Osteocyte (in vitro differentiated cells): ENCODE measurements around the gene SLC25A17. TPM values are rescaled to one million over a fixed set of nuclear protein-coding genes. Genes with fewer than 3 reads are reported as not detected.
"Not testable (repeated sequence)": the region's sequence is repeated elsewhere in the genome, so short reads cannot be mapped to it uniquely, and the experiment has no call there.

Experiments
- DNase-seq: peaks from one replicate; pipeline ENCODE4 v3.0.0; 2021; ENCODE audit warnings: mixed read lengths; ENCODE audit not compliant: unreplicated experiment; ENCODE audit errors: extremely low spot score
- H3K27ac Mint-ChIP-seq: one replicate; pipeline ENCODE4 v1.8.0; 2021; ENCODE audit warnings: mild to moderate bottlenecking, mixed read lengths; ENCODE audit not compliant: unreplicated experiment
- H3K27me3 Mint-ChIP-seq: one replicate; pipeline ENCODE4 v1.8.0; 2021; ENCODE audit warnings: mixed read lengths; ENCODE audit not compliant: unreplicated experiment
- H3K36me3 Mint-ChIP-seq: one replicate; pipeline ENCODE4 v1.8.0; 2021; ENCODE audit warnings: mixed read lengths; ENCODE audit not compliant: unreplicated experiment
- H3K4me1 Mint-ChIP-seq: one replicate; pipeline ENCODE4 v1.8.0; 2021; ENCODE audit warnings: mixed read lengths; ENCODE audit not compliant: unreplicated experiment
- H3K4me3 Mint-ChIP-seq: one replicate; pipeline ENCODE4 v1.8.0; 2021; ENCODE audit warnings: mild to moderate bottlenecking, moderate library complexity, mixed read lengths; ENCODE audit not compliant: unreplicated experiment
- H3K9me3 Mint-ChIP-seq: one replicate; pipeline ENCODE4 v1.8.0; 2021; ENCODE audit warnings: mixed read lengths; ENCODE audit not compliant: unreplicated experiment
- CTCF ChIP-seq: fragments of 200-600 bp; sonication (generic); IDR thresholded peaks from 2 replicates; pipeline ENCODE4 v1.5.0; 2021; ENCODE audit warnings: antibody characterized with exemption, mild to moderate bottlenecking, moderate library complexity
- microRNA-seq: library from miRNA; unstranded; fragments of <30 nt; microRNA quantifications from one replicate; pipeline ENCODE4 v1.1.0, GENCODE V29; 2020; ENCODE audit not compliant: unreplicated experiment
- total RNA-seq: library from RNA; stranded (reverse); gene quantifications from 2 replicates; pipeline ENCODE4 v1.2.1, GENCODE V29; 2021

Gene SLC25A17
- total RNA-seq, 1 donor from 2014 or later, result 17.1 TPM

- no peak overlapping the region for H3K27ac Mint-ChIP-seq
- H3K4me3 Mint-ChIP-seq, result no peak overlapping the region
- no peak for TF ChIP-seq CTCF
- no peak for DNase-seq
- H3K27me3 Mint-ChIP-seq, result no peaks in the 10 kb centered on the region
- no peaks in the 10 kb centered on the region for H3K36me3 Mint-ChIP-seq
- H3K9me3 Mint-ChIP-seq, result no peaks in the 10 kb centered on the region
- peaks cover 12% of the 10 kb centered on the region for H3K4me1 Mint-ChIP-seq
Observed at GRCh38 chr22:40720538-40721256, 98.4 kb downstream of the SLC25A17 start.

DNA sequence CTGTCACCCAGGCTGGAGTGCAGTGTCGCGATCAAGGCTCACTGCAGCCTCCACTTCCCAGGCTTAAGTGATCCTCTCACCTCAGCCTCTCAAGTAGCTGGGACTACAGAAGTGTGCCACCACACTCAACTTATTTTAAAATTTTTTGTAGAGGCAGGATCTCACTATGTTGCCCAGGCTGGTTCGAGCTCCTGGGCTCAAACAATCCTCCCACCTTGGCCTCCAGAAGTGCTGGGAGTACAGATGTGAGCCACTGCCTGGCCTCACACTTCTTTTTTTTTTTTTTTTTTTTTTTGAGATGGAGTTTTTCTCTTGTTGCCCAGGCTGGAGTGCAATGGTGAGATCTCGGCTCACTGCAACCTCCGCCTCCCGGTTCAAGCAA, 99.0 kb downstream of the SLC25A17 start:
- H3K27me3 Mint-ChIP-seq, H3K9me3 Mint-ChIP-seq, H3K4me3 Mint-ChIP-seq, DNase-seq, H3K27ac Mint-ChIP-seq, H3K36me3 Mint-ChIP-seq: not testable (repeated sequence)
- peaks cover 14% of the 10 kb centered on the region for H3K4me1 Mint-ChIP-seq

Small RNA genes within 50 kb of the gene (microRNA-seq; reads per million reads assigned to microRNA genes)
- gene MIR4766, result not detected

Other genes with a start within 250 kb of the SLC25A17 start
- 59.0 and 71.9 TPM in 2 replicates for gene MRTFA, start 182.6 kb downstream of the SLC25A17 start, total RNA-seq
- gene MCHR1, start 139.9 kb downstream of the SLC25A17 start, total RNA-seq, result not detected in 2 replicates
- 289 and 309 TPM in 2 replicates for gene ST13, start 37.3 kb upstream of the SLC25A17 start, total RNA-seq
- 20.9 and 22.5 TPM in 2 replicates for gene XPNPEP3, start 37.8 kb upstream of the SLC25A17 start, total RNA-seq
- gene DNAJB7, start 42.8 kb upstream of the SLC25A17 start, total RNA-seq, result not detected in 2 replicates
- gene RBX1, start 132.0 kb upstream of the SLC25A17 start, total RNA-seq, result 54.1 and 58.5 TPM in 2 replicates